ENCODE data around the gene ZNF771. TPM values are rescaled to one million over a fixed set of nuclear protein-coding genes. Genes with fewer than 3 reads are reported as not detected.

ZNF771 gene
- total RNA-seq, 1 experiment from 2014 or later: 11.0 TPM

DNA sequence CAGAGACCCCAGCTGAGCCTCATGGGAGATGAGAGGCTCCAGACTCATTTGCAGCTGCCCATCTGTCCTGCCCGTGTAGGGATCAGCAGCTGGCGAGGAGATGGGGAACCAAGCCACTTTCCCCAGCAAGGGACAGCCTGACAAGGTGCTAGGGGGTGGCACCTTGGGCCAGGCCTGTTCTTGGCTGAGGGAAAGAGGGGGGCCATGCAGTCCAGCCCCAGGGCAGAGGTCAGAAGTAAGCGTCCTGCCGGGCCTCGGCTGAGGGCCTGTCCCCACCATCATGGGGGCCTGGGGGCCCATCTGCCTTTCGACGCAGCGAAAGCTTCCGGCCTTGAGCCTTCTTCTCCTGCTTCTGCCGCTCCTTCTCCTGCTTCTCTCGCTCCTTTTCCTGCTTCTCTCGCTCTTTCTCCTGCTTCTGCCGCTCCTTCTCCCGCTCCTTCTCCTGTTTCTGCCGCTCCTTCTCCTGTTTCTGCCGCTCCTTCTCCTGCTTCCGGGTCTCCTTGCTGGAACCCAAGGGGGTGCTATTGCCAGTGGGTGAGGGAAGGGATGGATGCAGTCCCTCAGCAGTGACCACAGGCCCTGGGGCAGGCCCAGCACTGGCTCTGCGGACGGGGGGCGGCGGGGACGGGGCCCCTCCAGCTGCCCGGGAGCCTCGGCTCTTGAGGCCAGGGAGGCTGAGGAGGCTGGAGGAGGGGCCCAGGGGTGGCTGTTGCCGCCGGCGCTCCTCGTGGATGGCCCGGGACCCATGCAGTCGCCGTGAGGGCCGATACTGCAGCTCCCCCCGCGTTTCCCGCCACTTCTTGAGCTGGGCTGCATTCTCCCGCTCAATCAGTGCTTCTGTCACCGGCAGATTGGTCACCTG is 49.5 kb upstream of the ZNF771 start (continued):
- TF ChIP-seq EGR1 (IDR thresholded peaks at IDR 0.05; ENCODE audit: low read depth) (no peak), CBX3 (IDR thresholded peaks at IDR 0.05; ENCODE audit: low read depth) (no peak), ZFX (IDR thresholded peaks at IDR 0.05) (no peak), JUND (IDR thresholded peaks at IDR 0.05) (no peak), ELF1 (IDR thresholded peaks at IDR 0.05; ENCODE audit: borderline replicate concordance, low read depth) (no peak)

GRCh38 chr16:30358577-30358936 is 48.8 kb upstream of the ZNF771 start:
- RAD21 ChIA-PET (ENCODE audit: low non-redundant PET in 1 of 2, low total read pairs in 2 of 2, uncharacterized antibody in 2 of 2, unreplicated experiment in 2 of 2): no interaction called here
- Histone ChIP-seq H3K9ac (ENCODE audit: low read length) (no peak overlapping the region), H2AFZ (ENCODE audit: low read depth, low read length, poor library complexity, severe bottlenecking) (no peak overlapping the region), H3K27me3 (ENCODE audit: insufficient read depth, low read length) (no peaks in the 10 kb centered on the region), H3K27ac (ENCODE audit: low read depth, low read length) (no peak overlapping the region; the same call in 1 of the 2 replicates), H3K9me2 (ENCODE audit: insufficient read depth) (no peaks in the 10 kb centered on the region), H3K79me2 (ENCODE audit: insufficient read depth, low read length) (peaks cover 50% of the 10 kb centered on the region), H3K4me1 (ENCODE audit: control insufficient read depth in 1 of 2, insufficient read depth in 2 of 2, low read length in 2 of 2) (peaks cover 18 to 30% of the 10 kb centered on the region in 2 experiments), H3K36me3 (ENCODE audit: control insufficient read depth in 1 of 2, insufficient read depth in 2 of 2, low read length in 2 of 2) (peaks cover 11 to 30% of the 10 kb centered on the region in 2 experiments; a peak in 3 of 4 replicates), H4K20me1 (ENCODE audit: insufficient read depth) (no peaks in the 10 kb centered on the region), H3K4me2 (ENCODE audit: low read length) (no peak overlapping the region), H3K4me3 (replicated peaks in 1 of 2; ENCODE audit: low read depth in 1 of 2, low read length in 2 of 2) (no peak overlapping the region), H3K9me3 (ENCODE audit: control insufficient read depth in 1 of 2, insufficient read depth in 1 of 2, low read depth in 1 of 2, low read length in 2 of 2) (no peaks in the 10 kb centered on the region)
- no peak for DNase-seq (ENCODE audit: low read depth, low spot score)
- BruUV-seq (replicated peaks): no TSS peak
- POLR2A ChIA-PET: no interaction called here
- no peak for ATAC-seq
- intact Hi-C loops (cut with micrococcal nuclease): no loop called here
- CTCF ChIA-PET: no interaction called here
- TF ChIP-seq JUND (IDR thresholded peaks at IDR 0.05): no peak
- no peak for TF ChIP-seq ZNF274 (IDR thresholded peaks at IDR 0.05; ENCODE audit: low read depth, low read length)
- TF ChIP-seq, protein P1, sequence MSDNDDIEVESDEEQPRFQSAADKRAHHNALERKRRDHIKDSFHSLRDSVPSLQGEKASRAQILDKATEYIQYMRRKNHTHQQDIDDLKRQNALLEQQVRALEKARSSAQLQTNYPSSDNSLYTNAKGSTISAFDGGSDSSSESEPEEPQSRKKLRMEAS (IDR thresholded peaks at IDR 0.05): no peak
- no peak for TF ChIP-seq SRF (IDR thresholded peaks at IDR 0.05; ENCODE audit: low read depth)
- no peak for TF ChIP-seq CEBPB (IDR thresholded peaks at IDR 0.05; ENCODE audit: low read depth)
- TF ChIP-seq, protein P2, sequence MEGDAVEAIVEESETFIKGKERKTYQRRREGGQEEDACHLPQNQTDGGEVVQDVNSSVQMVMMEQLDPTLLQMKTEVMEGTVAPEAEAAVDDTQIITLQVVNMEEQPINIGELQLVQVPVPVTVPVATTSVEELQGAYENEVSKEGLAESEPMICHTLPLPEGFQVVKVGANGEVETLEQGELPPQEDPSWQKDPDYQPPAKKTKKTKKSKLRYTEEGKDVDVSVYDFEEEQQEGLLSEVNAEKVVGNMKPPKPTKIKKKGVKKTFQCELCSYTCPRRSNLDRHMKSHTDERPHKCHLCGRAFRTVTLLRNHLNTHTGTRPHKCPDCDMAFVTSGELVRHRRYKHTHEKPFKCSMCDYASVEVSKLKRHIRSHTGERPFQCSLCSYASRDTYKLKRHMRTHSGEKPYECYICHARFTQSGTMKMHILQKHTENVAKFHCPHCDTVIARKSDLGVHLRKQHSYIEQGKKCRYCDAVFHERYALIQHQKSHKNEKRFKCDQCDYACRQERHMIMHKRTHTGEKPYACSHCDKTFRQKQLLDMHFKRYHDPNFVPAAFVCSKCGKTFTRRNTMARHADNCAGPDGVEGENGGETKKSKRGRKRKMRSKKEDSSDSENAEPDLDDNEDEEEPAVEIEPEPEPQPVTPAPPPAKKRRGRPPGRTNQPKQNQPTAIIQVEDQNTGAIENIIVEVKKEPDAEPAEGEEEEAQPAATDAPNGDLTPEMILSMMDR (IDR thresholded peaks at IDR 0.05 in 2 of 3, conservative IDR thresholded peaks at IDR 0.05 in 1 of 3; ENCODE audit: borderline replicate concordance in 1 of 3, insufficient read depth in 1 of 3, low read depth in 2 of 3, low read length in 2 of 3): no peak
- TF ChIP-seq ELF1 (IDR thresholded peaks at IDR 0.05; ENCODE audit: borderline replicate concordance, low read depth): no peak
